ENCODE measurements around the gene MREG.

The MREG gene

GRCh38 chr2:215998636-215999035 is 14.7 kb downstream of the MREG start:
- TF ChIP-seq CTCF (IDR thresholded peaks at IDR 0.05), result no peak

- no peak for TF ChIP-seq CTCF (IDR thresholded peaks at IDR 0.05)
Measured at GRCh38 chr2:215997219-215997618, 16.1 kb downstream of the MREG start.

- no peak for TF ChIP-seq CTCF (IDR thresholded peaks at IDR 0.05)
Measured at GRCh38 chr2:215994911-215995310, 18.4 kb downstream of the MREG start.

- no peak for TF ChIP-seq CTCF (IDR thresholded peaks at IDR 0.05)
Measured at GRCh38 chr2:215985257-215985656, 28.1 kb downstream of the MREG start.

- no peak for TF ChIP-seq CTCF (IDR thresholded peaks at IDR 0.05)
Measured at GRCh38 chr2:215984661-215985060, 28.7 kb downstream of the MREG start.

GRCh38 chr2:215983581-215984351 is 29.6 kb downstream of the MREG start:
- TF ChIP-seq CTCF (IDR thresholded peaks at IDR 0.05), result no peak

GRCh38 chr2:215982465-215982875 is 30.9 kb downstream of the MREG start:
- no peak for TF ChIP-seq CTCF (IDR thresholded peaks at IDR 0.05)

- no peak for TF ChIP-seq CTCF (IDR thresholded peaks at IDR 0.05)
Measured at GRCh38 chr2:215981115-215981514, 32.2 kb downstream of the MREG start.

Data from LNCAP (cell line).